ENCODE results near the gene NES. TPM values are rescaled to one million over a fixed set of nuclear protein-coding genes. Genes with fewer than 3 reads are reported as not detected.

The NES gene
- total and polyA plus RNA-seq, 2 experiments from 2014 or later = 2.2 to 15.0 TPM

DNA sequence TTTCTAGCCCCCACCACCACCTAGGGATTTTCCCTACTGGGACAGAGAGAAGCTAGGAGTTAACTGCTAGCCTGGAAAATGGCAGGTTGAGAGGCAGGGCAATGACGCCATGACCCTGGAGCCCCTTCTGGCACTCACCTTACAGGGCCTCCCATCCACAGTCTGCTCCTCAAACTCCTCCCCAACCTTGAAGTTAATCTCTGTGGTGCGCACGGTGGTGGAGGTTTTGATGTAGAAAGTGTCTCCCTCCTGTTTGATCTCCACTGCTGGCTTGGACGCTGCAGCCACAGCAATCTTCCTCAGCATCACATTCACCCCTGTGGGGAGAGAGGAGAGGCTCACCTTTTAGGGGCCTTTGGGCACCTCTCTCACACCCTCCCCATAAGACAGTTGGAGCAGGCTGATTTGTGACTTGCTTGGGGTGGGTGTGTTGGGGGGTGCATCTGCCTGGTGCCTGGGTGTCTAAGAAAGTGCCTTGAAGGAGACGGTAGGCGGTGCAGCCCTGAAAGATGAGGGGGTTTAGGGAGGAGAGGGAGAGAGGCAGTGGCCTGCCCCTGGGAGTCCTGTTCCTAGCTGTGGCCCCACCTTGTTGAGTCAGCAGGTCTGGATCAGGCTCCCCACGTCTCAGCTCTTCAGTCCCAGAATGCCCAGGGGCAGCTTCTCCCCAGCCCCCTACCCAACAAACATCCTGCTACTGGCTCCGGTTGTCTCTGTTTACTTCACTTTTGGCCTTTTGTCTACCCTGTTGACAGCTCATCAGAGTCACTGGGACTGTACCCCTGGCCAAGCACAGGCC is 23.7 kb upstream of the NES start:
- no peaks in the 10 kb centered on the region for H4K20me1 ChIP-seq (ENCODE audit: insufficient read depth)
- no peaks in the 10 kb centered on the region for H3K27me3 ChIP-seq (replicated peaks; ENCODE audit: insufficient read depth)
- H3K9ac ChIP-seq = no peak overlapping the region
- no peaks in the 10 kb centered on the region for H3K79me2 ChIP-seq (ENCODE audit: insufficient read depth)
- DNase-seq = no peak
- H2AFZ ChIP-seq = no peak overlapping the region
- TF ChIP-seq EZH2phosphoT487 (IDR thresholded peaks at IDR 0.05; ENCODE audit: insufficient read depth, low read depth) = no peak
- no peak for TF ChIP-seq EZH2 (IDR thresholded peaks at IDR 0.05; ENCODE audit: insufficient read depth, poor library complexity, severe bottlenecking)
- in situ Hi-C loops (cut with MboI) = no loop called here
- H3K27ac ChIP-seq = no peak overlapping the region
- H3F3A ChIP-seq (ENCODE audit: insufficient read depth) = no peaks in the 10 kb centered on the region
- H3K4me1 ChIP-seq (ENCODE audit: insufficient read depth) = peaks cover 19% of the 10 kb centered on the region
- H3K4me3 ChIP-seq = no peak overlapping the region
- no peak overlapping the region for H3K4me2 ChIP-seq (ENCODE audit: unreplicated experiment)
- H3K9me3 ChIP-seq (ENCODE audit: low read depth) = no peaks in the 10 kb centered on the region
- 78 to 85% methylated on average over 8 of the region's 8 CpGs for WGBS, 2 experiments (ENCODE audit: low coverage in 1 of 2, low lambda C conversion rate in 2 of 2, missing lambda C conversion rate in 2 of 2)
- H3K36me3 ChIP-seq (ENCODE audit: low read depth) = no peaks in the 10 kb centered on the region
- no peaks in the 10 kb centered on the region for H3K9me2 ChIP-seq (ENCODE audit: insufficient read depth)

DNA sequence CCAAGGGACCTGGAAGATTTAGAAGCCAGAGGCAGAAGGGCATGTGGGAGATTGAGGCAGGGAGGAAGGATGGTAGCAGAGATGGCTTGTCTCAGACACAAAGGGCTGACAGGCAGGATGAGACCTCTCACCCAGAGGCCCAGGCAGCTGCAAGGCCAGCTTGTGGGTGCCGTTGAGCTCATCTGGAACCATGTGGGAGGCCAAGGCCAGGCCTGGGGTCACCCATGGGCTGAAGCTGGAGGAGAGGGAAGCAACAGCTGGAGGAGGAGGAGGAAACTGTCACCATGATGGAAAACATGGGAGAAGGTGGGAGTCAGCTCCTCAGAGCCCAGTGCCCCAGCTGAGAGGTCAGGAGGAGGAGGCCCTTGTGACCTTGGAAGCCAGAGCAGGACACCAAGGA is 21.8 kb upstream of the NES start:
- TF ChIP-seq EZH2phosphoT487 (IDR thresholded peaks at IDR 0.05; ENCODE audit: insufficient read depth, low read depth) = no peak
- no peak for TF ChIP-seq EZH2 (IDR thresholded peaks at IDR 0.05; ENCODE audit: insufficient read depth, poor library complexity, severe bottlenecking)
- H3F3A ChIP-seq (ENCODE audit: insufficient read depth) = no peaks in the 10 kb centered on the region
- 41 to 47% methylated on average over 1 of the region's 1 CpG for WGBS, 2 experiments (ENCODE audit: low coverage in 1 of 2, low lambda C conversion rate in 2 of 2, missing lambda C conversion rate in 2 of 2)
- in situ Hi-C loops (cut with MboI) = no loop called here
- no peak for DNase-seq
- no peak overlapping the region for H3K4me2 ChIP-seq (ENCODE audit: unreplicated experiment)
- H3K79me2 ChIP-seq (ENCODE audit: insufficient read depth) = no peaks in the 10 kb centered on the region
- peaks cover 6% of the 10 kb centered on the region; the same call in 1 of the 2 replicates for H3K4me1 ChIP-seq (ENCODE audit: insufficient read depth)
- H3K9me3 ChIP-seq (ENCODE audit: low read depth) = no peaks in the 10 kb centered on the region
- no peaks in the 10 kb centered on the region for H3K9me2 ChIP-seq (ENCODE audit: insufficient read depth)
- H3K9ac ChIP-seq = no peak overlapping the region
- no peak overlapping the region for H2AFZ ChIP-seq
- H3K27ac ChIP-seq = no peak overlapping the region
- no peaks in the 10 kb centered on the region for H3K27me3 ChIP-seq (replicated peaks; ENCODE audit: insufficient read depth)
- H3K36me3 ChIP-seq (ENCODE audit: low read depth) = no peaks in the 10 kb centered on the region
- no peaks in the 10 kb centered on the region for H4K20me1 ChIP-seq (ENCODE audit: insufficient read depth)
- H3K4me3 ChIP-seq = no peak overlapping the region

DNA sequence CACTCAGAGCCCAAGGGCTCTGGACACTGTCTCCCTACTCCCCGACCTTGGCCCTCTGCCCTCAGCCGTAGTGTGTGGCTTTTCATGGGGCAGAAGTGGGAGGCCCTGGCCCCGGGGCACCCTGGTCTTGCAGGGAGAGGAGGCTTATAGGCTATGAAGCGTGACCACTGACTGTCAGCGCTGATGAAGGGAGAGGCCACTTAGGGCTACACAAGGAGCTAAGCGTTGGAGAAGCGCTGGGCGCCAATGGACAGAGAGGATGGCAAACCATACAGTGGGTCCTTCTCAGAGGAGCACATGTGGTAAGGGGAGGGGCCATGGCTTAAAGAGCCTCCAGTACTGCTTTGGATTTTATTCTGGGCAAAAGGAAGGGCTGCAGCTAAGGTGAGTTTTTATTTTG is 20.3 kb upstream of the NES start:
- DNase-seq = no peak
- Histone ChIP-seq H3K9me3 (ENCODE audit: low read depth) (no peaks in the 10 kb centered on the region), H3K4me2 (ENCODE audit: unreplicated experiment) (no peak overlapping the region), H3F3A (ENCODE audit: insufficient read depth) (no peaks in the 10 kb centered on the region), H3K9ac (no peak overlapping the region), H3K79me2 (ENCODE audit: insufficient read depth) (no peaks in the 10 kb centered on the region), H3K4me3 (no peak overlapping the region), H4K20me1 (ENCODE audit: insufficient read depth) (no peaks in the 10 kb centered on the region), H3K27me3 (replicated peaks; ENCODE audit: insufficient read depth) (no peaks in the 10 kb centered on the region), H3K4me1 (ENCODE audit: insufficient read depth) (no peaks in the 10 kb centered on the region), H2AFZ (no peak overlapping the region), H3K27ac (no peak overlapping the region), H3K9me2 (ENCODE audit: insufficient read depth) (no peaks in the 10 kb centered on the region), H3K36me3 (ENCODE audit: low read depth) (no peaks in the 10 kb centered on the region)
- WGBS, 2 experiments (ENCODE audit: low coverage in 1 of 2, low lambda C conversion rate in 2 of 2, missing lambda C conversion rate in 2 of 2) = 71 to 79% methylated on average over 8 of the region's 8 CpGs
- in situ Hi-C loops (cut with MboI) = no loop called here
- TF ChIP-seq EZH2 (IDR thresholded peaks at IDR 0.05; ENCODE audit: insufficient read depth, poor library complexity, severe bottlenecking) = no peak
- TF ChIP-seq EZH2phosphoT487 (IDR thresholded peaks at IDR 0.05; ENCODE audit: insufficient read depth, low read depth) = no peak

DNA sequence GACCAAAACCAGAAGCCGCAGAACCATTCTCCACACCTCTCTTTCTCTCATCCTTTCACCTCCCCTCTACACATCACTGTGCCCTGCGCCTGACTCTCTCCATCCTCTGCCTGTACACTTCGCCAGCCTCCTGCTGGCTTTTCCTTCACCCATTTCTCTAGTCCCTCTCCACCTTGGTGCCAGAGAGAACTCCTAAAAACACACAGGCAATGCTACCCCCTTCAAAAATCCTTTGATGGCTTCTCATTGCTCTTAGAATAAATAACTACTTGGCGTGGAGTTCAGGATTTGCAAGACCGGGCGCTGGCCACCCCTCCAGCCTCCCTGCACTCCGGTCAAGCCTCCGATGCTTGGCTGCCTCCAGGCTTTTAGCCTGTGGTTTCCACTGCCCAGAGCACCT is 19.5 kb upstream of the NES start:
- Histone ChIP-seq H3K4me3 (no peak overlapping the region), H3K36me3 (ENCODE audit: low read depth) (no peaks in the 10 kb centered on the region), H3K9me2 (ENCODE audit: insufficient read depth) (no peaks in the 10 kb centered on the region), H3K9ac (no peak overlapping the region), H3K4me2 (ENCODE audit: unreplicated experiment) (no peak overlapping the region), H3K27ac (no peak overlapping the region), H3K79me2 (ENCODE audit: insufficient read depth) (no peaks in the 10 kb centered on the region), H4K20me1 (ENCODE audit: insufficient read depth) (no peaks in the 10 kb centered on the region), H2AFZ (no peak overlapping the region), H3K4me1 (ENCODE audit: insufficient read depth) (peaks cover 4% of the 10 kb centered on the region), H3F3A (ENCODE audit: insufficient read depth) (no peaks in the 10 kb centered on the region), H3K27me3 (replicated peaks; ENCODE audit: insufficient read depth) (no peaks in the 10 kb centered on the region), H3K9me3 (ENCODE audit: low read depth) (no peaks in the 10 kb centered on the region)
- in situ Hi-C loops (cut with MboI) = no loop called here
- 85 to 90% methylated on average over 8 of the region's 8 CpGs for WGBS, 2 experiments (ENCODE audit: low coverage in 1 of 2, low lambda C conversion rate in 2 of 2, missing lambda C conversion rate in 2 of 2)
- no peak for DNase-seq
- TF ChIP-seq EZH2phosphoT487 (IDR thresholded peaks at IDR 0.05; ENCODE audit: insufficient read depth, low read depth) (no peak), EZH2 (IDR thresholded peaks at IDR 0.05; ENCODE audit: insufficient read depth, poor library complexity, severe bottlenecking) (no peak)
